HG02840 (cell line): Measurements from ENCODE around the gene LSM8.
"Not testable (repeated sequence)": the region's sequence is repeated elsewhere in the genome, so short reads cannot be mapped to it uniquely, and the experiment has no call there.

ENCODE experiments used
- ATAC-seq: cut with Tn5 transposase; IDR thresholded peaks from one replicate; pipeline ENCODE4 v1.9.1; 2021; ENCODE audit warnings: mild to moderate bottlenecking, moderate library complexity, moderate number of reproducible peaks; ENCODE audit not compliant: unreplicated experiment, low FRiP score

LSM8 gene

GRCh38 chr7:118195837-118196474, 12.0 kb downstream of the LSM8 start:
- peak; percentile 74 for ATAC-seq

- no peak for ATAC-seq
Observed at GRCh38 chr7:118202061-118202460, 18.1 kb downstream of the LSM8 start.

GRCh38 chr7:118214051-118214832, 30.3 kb downstream of the LSM8 start:
- ATAC-seq: peak; percentile 98

DNA sequence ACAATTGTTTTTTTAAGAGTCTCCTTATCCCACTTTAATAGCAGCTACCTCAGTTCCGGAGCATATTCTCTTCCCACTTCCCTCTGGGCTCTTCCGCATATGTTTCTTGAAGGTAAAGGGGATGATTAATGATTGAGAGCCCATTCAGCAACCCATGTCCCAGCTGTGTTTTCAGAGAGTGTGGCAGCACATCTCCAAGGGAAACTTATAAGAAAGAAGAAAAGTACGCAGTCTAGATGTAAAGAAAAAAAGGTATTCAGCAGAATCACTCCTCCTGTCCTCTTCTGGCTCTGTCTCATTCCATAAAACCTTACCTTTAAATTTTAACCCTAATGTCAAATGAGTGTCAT, 30.8 kb downstream of the LSM8 start:
- peak; percentile 14 for ATAC-seq

DNA sequence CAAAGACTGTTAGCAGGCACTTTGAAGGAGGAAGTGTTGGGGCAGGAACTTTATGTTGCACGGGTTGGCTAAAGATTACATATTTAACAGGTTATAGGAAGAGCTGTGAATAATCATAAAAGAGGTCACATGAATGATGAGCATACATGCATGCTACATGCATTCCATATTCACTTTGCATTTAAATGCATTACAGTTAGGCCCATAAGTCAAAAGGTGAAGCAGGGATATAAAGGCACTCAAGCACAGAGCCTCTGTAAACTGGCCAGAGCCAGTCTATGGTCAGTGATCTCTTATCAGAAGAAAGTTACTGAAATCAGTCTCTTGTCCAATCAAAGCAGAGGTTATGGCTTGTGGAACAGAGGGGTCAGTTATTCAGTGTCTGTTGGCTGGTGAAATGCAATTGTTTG, 33.3 kb downstream of the LSM8 start:
- no peak for ATAC-seq

GRCh38 chr7:118218413-118219156, 34.6 kb downstream of the LSM8 start:
- no peak for ATAC-seq

DNA sequence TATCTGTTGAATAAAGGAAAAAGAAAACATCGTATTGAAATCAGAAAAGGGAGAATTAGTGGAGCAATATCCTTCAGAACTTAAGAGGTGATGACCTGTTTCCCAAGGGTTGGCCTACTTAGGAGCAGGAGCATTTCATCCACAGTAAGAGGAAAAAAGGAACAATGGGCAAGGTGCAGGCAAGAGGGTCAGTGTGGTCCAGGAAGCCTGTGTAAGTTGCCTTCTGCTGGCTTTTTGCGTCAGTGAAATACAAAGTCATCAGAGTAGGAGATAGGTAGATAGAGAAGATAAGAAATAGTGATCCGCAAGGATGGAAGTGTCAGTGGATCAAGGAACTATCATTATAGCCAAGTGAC, 35.2 kb downstream of the LSM8 start:
- ATAC-seq: no peak

DNA sequence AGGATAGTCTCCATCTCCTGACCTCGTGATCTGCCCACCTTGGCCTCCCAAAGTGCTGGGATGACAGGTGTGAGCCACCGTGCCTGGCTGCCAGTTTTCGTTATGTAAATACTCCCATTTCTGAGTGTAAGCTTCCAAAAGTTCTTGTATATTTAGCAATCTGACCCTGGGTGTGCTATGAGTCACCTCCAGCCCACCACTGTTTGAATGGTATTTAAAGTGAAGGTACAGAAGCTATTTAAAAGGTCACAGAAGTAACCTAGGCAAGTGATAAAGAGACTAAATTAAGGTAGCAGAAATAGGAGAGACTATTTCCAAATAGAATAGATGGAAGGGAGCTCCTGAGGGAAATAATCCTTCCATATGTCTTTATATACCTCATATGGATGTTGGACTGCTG, 36.6 kb downstream of the LSM8 start:
- ATAC-seq: no peak

- no peak for ATAC-seq
Observed at GRCh38 chr7:118222591-118222990, 38.6 kb downstream of the LSM8 start.

GRCh38 chr7:118224521-118224920, 40.6 kb downstream of the LSM8 start, which contains the start of gene ANKRD7:
TSS of gene ANKRD7 (plus strand) at chr7:118224704. CDS start at chr7:118224831, 127 bp downstream.
- no peak for ATAC-seq

DNA sequence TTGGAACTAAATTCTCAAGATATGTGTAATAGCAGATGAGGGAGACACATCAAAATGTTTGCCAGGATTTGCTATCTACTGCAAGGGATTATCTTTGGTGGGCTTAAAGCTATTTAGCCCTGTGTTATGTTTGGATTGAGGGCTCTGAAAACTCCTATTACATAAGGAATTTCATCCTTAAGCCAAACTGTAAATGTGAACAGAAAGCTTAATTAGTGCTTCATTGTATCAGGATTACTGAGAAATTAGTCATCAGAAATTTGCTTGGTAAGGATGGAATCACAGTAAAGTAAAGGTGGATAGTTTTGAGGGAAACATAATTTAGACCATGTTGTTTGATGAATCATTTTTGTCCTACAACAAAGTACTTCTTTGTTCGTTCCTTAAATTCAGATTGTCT, 48.9 kb downstream of the LSM8 start:
- ATAC-seq: no peak

- ATAC-seq: no peak
Observed at GRCh38 chr7:118233799-118234198, 49.8 kb downstream of the LSM8 start.

DNA sequence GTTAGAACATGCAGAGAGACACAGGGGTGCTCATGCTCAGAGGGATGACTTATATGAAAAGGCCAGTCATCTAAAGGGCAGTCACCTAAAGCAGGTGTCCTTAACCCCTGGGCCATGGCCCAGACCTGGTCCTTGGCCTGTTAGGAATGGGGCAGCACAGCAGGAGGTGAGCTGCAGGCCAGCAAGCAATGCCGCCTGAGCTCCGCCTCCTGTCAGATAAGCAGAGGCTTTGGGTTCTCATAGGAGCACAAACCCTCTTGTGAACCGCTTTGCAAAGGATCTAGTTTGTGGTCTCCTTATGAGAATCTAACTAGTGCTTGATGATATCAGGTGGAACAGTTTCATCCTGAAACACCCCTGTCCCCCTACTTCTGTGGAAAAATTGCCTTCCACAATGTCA, 55.0 kb downstream of the LSM8 start:
- no peak for ATAC-seq

DNA sequence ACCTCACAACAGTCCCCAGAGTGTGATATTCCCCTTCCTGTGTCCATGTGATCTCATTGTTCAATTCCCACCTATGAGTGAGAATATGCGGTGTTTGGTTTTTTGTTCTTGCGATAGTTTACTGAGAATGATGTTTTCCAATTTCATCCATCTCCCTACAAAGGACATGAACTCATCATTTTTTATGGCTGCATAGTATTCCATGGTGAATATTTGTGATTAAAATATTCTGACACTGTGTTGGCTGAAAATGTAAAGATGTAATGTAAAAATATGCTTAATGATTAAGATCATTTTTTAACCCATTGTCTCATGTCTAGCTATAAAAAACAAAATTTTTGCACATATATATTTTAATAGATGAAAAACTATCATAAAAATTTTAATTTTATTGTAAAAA, 56.4 kb downstream of the LSM8 start:
- ATAC-seq: not testable (repeated sequence)
